GM12864 (cell line): ENCODE data around the gene GRIP1.

Experiments used
- DNase-seq: peaks from one replicate; pipeline ENCODE4 v3.0.0-alpha.2; 2011; ENCODE audit warnings: low read depth
- H3K4me3 ChIP-seq: 2 replicates; pipeline ENCODE4 v1.5.1; 2011; ENCODE audit warnings: mild to moderate bottlenecking, low read depth, low read length, control low read depth
- TF ChIP-seq, protein P1 (sequence below): IDR thresholded peaks from 2 replicates; pipeline ENCODE4 v1.5.1; 2011; ENCODE audit warnings: low read depth, mild to moderate bottlenecking, moderate library complexity, low read length, control low read depth, inconsistent platforms; ENCODE audit errors: missing control alignments

The GRIP1 gene

DNA sequence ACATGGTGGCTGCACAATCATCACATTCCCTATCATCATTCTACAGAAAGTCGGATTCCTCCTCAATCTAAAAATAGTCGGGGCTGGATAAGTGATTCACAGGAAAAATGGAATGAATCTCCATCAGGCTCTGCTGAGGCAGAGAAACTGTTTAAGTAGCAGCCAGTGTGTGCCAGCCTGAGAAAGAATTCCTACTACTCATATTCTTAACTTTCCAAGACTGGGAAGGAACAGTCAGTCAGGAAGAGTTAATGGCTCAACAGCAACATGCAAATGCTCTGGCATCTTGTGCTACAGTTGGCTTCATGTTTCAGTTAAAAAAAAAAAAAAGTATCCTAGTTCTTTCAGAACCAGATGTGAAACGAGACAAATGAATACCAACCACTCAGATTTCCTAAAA lies 187.0 kb downstream of the GRIP1 start:
- TF ChIP-seq, protein P1, sequence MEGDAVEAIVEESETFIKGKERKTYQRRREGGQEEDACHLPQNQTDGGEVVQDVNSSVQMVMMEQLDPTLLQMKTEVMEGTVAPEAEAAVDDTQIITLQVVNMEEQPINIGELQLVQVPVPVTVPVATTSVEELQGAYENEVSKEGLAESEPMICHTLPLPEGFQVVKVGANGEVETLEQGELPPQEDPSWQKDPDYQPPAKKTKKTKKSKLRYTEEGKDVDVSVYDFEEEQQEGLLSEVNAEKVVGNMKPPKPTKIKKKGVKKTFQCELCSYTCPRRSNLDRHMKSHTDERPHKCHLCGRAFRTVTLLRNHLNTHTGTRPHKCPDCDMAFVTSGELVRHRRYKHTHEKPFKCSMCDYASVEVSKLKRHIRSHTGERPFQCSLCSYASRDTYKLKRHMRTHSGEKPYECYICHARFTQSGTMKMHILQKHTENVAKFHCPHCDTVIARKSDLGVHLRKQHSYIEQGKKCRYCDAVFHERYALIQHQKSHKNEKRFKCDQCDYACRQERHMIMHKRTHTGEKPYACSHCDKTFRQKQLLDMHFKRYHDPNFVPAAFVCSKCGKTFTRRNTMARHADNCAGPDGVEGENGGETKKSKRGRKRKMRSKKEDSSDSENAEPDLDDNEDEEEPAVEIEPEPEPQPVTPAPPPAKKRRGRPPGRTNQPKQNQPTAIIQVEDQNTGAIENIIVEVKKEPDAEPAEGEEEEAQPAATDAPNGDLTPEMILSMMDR = no peak
- DNase-seq = no peak
- H3K4me3 ChIP-seq = no peak overlapping the region

DNA sequence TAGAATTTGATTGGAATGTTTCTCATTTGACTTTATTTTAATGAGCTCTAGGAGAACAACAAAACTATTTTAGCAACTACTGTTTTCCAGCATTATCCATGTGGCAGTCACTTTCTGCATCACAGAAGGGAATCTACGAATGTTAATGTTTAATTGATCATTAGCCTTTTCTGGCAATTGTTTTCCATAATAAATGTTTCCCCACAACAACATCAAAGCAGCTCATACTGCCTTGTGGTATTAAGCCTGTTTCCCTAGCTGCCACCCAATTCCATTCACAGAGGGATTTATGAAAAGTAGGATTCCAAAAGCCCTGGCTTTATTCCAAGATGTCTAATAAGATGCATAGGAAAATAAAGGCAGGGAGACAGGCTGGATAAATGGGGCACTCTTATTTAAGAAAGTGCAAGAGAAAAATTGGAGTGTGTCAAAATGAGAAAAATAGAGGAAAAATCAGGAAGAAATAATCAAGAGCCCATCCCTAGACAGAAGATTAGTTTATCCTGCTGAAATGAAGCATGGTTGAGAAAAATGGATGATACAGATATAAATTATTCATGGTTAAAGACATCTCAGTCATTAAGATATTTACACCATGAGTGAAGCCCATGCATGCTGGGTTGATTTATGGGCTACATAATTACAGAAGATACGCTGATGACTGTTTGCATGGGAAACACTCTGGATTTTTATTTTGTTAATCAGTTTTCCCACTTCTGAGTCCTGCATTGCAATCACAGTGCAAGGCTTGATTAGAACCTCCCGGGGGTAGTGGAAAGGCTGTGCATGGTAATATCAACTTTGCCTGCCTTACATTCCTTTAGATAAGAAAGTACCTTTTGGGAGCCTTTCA lies 196.3 kb downstream of the GRIP1 start:
- no peak overlapping the region for H3K4me3 ChIP-seq
- no peak for DNase-seq
- TF ChIP-seq, protein P1 = no peak

DNA sequence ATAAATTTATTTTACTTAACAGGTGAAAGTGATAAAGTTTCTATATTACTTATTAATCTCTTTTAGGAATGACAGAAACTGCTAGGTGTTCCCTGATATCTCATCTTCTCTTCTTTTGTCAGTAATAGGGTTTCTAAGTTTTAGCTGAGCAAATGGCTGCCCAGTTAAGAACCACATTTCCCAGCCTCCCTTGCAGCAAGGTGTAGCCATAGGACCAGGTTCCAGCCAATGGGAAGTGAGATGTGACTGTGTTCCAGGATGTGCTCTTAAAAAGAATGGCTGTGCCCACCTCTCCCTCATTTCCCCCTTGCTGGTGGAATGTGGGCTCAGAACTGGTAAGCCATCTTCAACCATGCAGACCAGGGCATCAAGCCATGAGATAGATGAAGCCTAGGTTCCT lies 210.9 kb downstream of the GRIP1 start:
- no peak overlapping the region for H3K4me3 ChIP-seq
- TF ChIP-seq, protein P1 = no peak
- no peak for DNase-seq

DNA sequence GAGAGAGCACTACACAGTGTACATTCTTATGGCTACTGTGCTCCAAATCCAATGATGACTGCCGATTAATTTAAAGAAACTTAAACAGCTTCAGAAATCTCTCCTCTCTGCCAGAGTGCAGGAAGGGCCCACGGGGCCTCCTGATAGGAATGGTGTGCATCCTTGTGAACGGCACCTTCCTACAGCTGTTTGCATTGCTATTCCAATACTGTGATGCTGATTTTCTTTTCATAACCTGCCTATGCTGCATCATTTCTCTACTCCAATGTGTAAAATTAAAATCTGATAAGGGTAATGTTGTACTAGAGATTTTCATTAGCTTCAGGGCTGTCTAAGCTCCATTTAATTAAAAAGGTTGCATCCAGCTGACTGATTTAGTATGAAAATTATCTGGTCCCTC lies 217.5 kb downstream of the GRIP1 start:
- no peak overlapping the region for H3K4me3 ChIP-seq
- TF ChIP-seq, protein P1 = no peak
- no peak for DNase-seq

DNA sequence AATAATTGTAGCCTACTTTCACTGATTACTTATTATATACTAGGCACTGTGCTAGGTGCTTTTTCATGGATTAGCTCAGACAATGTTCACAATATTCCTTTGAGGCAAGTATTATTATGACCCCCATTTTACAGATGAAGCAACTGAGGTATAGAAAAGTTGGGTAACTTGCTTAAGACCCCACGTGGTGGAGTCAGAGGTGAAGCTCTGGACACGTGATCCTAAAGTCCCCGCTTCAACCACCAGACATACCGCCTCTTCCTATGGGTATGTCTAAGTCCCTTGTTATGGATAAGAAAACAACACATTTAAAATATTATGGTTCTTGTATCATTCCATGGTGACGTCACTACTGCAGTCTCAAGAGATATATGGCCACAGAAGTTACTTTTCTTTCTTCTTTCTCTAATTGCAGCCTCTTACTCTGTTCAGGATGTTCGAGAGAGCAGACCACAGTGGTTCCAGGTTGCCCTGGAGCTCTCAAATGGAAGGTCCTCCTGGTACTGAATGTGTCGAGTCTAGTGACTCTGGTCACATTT lies 218.9 kb downstream of the GRIP1 start:
- TF ChIP-seq, protein P1 = no peak
- H3K4me3 ChIP-seq = no peak overlapping the region
- no peak for DNase-seq

DNA sequence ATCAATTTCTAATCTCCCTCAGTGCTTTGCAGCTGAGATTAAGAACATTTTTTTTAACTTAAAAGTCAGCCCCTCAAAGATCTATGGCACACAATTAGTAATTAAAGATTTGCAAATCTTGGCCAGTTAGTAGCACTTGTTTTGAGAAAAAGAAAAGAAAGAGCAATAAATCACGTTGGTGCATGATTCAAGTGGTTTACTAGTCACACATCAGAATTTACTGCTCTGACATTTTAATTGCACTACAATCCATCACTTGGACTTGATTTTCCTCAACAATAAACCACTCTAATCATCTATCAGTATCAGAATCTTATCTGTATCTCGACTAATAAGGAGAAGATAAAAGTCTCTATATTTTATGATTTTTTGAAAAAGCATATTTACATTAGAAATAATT lies 222.3 kb downstream of the GRIP1 start:
- TF ChIP-seq, protein P1 = no peak
- no peak for DNase-seq
- no peak overlapping the region for H3K4me3 ChIP-seq
